Skeletal muscle satellite cell (primary cell): ENCODE results near the gene DLX3.

Source experiments
- H3K27me3 ChIP-seq: 2 replicates; pipeline ENCODE4 v1.7.0; 2013; ENCODE audit warnings: low read length; ENCODE audit not compliant: control insufficient read depth, insufficient read depth
- H3K36me3 ChIP-seq: 2 replicates; pipeline ENCODE4 v1.7.0; 2013; ENCODE audit warnings: mild to moderate bottlenecking, control low read depth, low read length; ENCODE audit not compliant: insufficient read depth
- H3K4me1 ChIP-seq: 2 replicates; pipeline ENCODE4 v1.7.0; 2013; ENCODE audit warnings: low read length; ENCODE audit not compliant: control insufficient read depth, insufficient read depth
- H3K4me2 ChIP-seq: 2 replicates; pipeline ENCODE4 v1.7.0; 2013; ENCODE audit warnings: mild to moderate bottlenecking, low read length
- H3K4me3 ChIP-seq: 2 replicates; pipeline ENCODE4 v1.7.0; 2013; ENCODE audit warnings: low read length
- H3K9ac ChIP-seq: 2 replicates; pipeline ENCODE4 v1.7.0; 2013; ENCODE audit warnings: mild to moderate bottlenecking, low read depth, low read length, moderate library complexity
- H3K9me3 ChIP-seq: replicated peaks from 2 replicates; pipeline ENCODE4 v1.7.0; 2013; ENCODE audit warnings: mild to moderate bottlenecking, control low read depth, low read length

DLX3 gene

DNA sequence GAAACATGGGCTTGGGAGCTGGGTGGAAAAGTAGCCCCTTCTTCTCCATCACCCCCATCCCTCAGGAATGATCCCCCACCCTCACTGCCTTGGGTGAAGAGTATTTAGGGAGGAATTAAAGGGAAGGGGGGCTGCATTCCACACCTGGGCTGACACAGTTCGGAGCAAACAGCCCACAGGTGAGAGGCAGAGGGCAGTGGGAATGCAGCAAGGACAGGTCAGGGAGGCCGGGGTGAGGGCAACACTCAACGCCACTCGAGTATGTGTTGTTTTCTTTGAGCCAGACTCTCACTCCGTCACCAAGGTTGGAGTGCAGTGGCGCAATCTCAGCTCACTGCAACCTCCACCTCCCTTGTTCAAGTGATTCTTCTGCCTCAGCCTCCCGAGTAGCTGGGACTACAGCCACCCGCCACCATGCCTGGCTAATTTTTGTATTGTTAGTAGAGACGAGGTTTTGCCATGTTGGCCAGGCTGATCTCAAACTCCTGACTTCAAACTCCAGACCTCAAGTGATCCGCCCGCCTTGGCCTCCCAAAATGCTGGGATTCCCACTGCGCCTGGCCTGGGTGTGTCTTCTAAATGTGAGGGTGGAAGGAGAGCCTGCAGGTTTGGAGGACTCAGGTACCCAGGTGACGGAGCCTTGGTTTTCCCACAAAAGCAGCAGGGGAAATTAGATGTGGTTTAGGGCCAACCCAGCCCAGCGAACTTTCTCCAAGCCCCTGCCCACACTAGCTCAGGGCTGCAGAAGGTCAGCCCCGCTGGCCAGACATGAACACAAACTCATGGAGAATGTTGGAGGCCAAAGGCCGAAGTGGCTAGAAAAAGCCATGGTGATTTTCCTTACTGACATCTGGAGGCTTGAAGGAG, 39.7 kb upstream of the DLX3 start:
- Histone ChIP-seq H3K36me3 (no peaks in the 10 kb centered on the region), H3K4me3 (no peak overlapping the region), H3K4me2 (no peak overlapping the region)

DNA sequence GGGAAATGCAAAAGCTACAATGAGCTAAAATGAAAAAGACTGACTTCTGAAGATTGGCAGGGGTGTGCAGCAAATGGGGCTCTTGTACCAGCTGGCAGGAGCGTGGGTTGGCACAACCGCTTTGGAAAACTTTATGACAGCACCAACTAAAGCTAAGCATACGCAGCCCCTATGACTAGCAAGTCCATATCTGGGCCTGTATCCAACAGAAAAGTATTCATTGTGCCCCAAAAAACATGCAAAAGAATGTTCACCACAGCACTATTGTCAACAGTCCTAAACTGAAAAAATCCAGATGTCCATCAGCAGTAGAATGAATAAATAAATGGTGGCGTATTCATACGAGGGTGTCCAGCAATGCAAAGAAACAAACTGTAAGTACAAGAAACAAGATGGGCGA, 38.3 kb upstream of the DLX3 start:
- H3K27me3 ChIP-seq, result no peaks in the 10 kb centered on the region
- no peak overlapping the region for H3K9ac ChIP-seq
- peaks cover 57% of the 10 kb centered on the region for H3K4me1 ChIP-seq
- H3K9me3 ChIP-seq, result no peaks in the 10 kb centered on the region
- peak overlapping the region; percentile 61 for H3K4me2 ChIP-seq
- no peaks in the 10 kb centered on the region for H3K36me3 ChIP-seq
- H3K4me3 ChIP-seq, result peak overlapping the region; percentile 21

More for the DNA sequence above, 39.7 kb upstream of the DLX3 start:
- Histone ChIP-seq H3K27me3 (no peaks in the 10 kb centered on the region), H3K9me3 (no peaks in the 10 kb centered on the region), H3K9ac (no peak overlapping the region), H3K4me1 (peaks cover 50% of the 10 kb centered on the region)

DNA sequence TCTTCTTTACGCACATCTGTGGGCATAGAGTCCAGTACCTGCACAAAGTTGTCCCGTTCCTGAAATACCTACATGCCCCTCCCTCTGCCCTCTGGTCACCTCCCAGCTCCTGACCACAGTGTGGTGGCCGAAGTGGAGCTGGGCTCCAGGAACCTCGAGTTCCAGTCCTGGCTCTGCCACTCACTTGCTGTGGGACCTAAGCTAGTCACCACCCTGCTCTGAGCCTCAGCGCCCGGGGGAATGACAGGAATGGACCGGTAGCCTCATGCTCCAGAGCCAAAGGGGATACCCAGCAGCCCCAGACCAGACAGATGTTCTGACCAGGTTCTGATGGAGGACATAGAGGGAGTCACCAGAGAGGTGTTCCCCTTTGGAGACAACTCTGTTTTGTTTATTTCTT, 34.2 kb upstream of the DLX3 start:
- H3K27me3 ChIP-seq, result no peaks in the 10 kb centered on the region
- peak overlapping the region; percentile 89 for H3K9ac ChIP-seq
- H3K4me2 ChIP-seq, result no peak overlapping the region
- no peaks in the 10 kb centered on the region for H3K9me3 ChIP-seq
- peaks cover 41% of the 10 kb centered on the region for H3K4me1 ChIP-seq
- no peaks in the 10 kb centered on the region for H3K36me3 ChIP-seq
- H3K4me3 ChIP-seq, result peak overlapping the region; percentile 41

DNA sequence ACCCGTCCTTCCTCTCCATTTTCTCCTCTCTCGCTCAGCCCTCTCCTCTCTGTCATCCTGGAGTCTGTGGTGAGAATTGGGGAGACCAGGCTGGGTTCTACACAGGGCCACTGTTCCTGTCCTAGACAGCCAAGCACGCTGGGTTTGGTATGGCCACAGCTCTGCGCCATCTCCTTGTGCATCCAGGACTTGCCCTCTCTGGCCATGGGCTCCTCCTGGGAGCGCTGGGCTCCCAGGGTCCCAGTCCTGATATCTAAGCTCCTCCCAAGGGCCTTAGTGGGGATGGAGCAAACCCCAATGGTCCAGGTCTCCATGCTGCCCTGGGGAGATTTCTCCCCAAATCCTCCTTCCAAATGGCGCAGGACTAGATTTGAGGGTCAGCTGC, 33.7 kb upstream of the DLX3 start:
- Histone ChIP-seq H3K9me3 (no peaks in the 10 kb centered on the region), H3K9ac (peak overlapping the region; percentile 89), H3K4me1 (peaks cover 37% of the 10 kb centered on the region), H3K27me3 (no peaks in the 10 kb centered on the region), H3K4me2 (peak overlapping the region; percentile 91), H3K4me3 (peak overlapping the region; percentile 41), H3K36me3 (no peaks in the 10 kb centered on the region)

DNA sequence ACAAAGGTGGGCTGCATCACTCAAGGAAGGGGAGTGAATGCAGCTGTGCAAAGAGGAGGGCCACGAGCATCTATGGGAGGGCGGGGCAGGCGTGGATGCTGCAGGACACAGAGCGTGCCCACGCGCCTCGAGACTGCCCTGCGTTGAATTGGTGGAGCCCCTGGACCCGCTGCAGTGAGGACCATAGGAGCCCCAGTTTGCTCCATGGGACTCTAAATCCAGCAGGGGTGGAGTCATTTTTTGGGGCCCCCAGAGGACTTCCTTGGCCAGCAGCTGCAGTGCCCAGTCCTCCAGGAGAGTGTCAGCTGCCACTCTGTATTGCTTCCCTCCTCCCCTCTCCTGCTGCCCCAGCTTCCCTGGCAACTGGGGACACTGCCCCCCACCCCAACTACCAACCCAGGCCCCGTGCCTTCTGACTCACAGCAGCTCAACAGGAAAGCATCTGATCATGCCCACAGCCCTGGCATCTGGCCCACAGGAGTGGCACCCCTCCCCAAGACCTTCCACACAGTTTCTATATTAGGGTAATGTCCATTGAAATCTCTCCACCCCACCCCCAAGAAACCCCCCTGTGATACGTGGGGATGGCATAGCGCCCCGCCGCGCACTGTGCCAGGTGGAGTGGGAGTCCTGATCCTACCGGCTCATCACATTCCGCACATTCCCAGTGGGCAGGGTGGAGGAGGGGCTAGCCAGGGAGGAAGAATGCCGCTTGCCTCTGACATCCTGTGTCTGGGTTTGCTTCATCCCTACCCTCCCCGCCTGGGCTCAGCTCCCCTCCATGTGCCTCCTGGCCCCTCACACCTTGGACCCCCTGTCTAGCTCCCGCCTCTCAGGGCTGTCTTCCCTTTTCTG, 33.1 kb upstream of the DLX3 start:
- H3K4me3 ChIP-seq, result peak overlapping the region; percentile 64
- no peaks in the 10 kb centered on the region for H3K36me3 ChIP-seq
- H3K9me3 ChIP-seq, result no peaks in the 10 kb centered on the region
- H3K4me1 ChIP-seq, result peaks cover 30% of the 10 kb centered on the region
- H3K27me3 ChIP-seq, result no peaks in the 10 kb centered on the region
- H3K9ac ChIP-seq, result peak overlapping the region; percentile 89
- peak overlapping the region; percentile 91 for H3K4me2 ChIP-seq

DNA sequence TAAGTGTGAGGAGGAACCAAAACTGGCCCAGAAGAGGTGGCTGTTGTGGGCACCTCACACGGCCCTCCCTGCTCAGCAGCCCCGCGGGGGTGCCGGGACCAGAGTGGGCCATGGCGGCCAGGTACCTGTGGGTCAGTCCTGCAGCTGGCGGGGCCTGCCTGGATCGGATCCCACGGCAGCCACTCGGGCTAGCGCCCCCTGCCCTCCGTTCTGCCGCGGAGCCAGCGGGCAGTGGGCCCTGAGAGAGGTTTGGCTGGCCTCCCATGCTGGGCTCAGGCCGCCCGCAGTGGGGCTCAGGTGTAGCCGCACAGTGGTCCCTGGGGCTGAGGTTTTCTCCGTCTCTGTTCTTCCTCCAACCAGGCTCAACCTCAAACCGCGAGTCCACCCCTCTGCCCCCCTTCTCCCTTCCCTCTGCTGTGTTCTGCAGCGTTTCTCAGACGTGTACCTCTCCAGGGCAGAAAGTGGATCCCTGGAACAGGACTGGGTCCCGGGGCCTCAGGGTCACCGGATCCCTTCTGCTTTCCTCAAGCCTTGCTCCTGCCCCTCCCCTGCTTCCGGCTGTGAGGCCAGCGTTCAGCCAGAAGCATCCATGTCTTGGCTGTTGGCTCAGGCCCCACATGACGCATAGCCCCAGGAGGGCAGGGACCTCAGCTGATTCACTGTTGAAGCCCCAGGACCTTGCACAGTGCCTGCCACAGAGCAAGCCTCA, 32.3 kb upstream of the DLX3 start:
- H3K4me2 ChIP-seq, result peak overlapping the region; percentile 91
- no peaks in the 10 kb centered on the region for H3K9me3 ChIP-seq
- H3K4me3 ChIP-seq, result peak overlapping the region; percentile 64
- H3K36me3 ChIP-seq, result no peaks in the 10 kb centered on the region
- H3K9ac ChIP-seq, result peak overlapping the region; percentile 89
- peaks cover 28% of the 10 kb centered on the region for H3K4me1 ChIP-seq
- H3K27me3 ChIP-seq, result no peaks in the 10 kb centered on the region

DNA sequence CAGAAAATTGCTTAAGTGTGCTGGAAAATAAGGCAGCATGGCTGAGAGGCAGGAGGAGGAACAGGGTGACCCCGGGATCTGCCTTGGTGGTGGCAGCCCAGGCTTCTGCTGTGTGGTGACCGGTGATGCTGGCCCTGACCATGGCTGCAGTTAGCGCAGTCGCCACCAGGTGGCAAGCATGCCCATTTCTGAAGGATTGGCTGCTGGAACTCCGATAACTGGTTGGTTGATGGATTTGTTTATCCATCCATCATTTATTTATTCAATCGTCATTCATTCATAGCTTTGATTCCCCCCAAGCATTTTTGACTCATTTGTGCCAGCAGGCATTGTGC, 31.8 kb upstream of the DLX3 start:
- Histone ChIP-seq H3K9ac (peak overlapping the region; percentile 89), H3K4me1 (peaks cover 28% of the 10 kb centered on the region), H3K4me2 (peak overlapping the region; percentile 91), H3K36me3 (no peaks in the 10 kb centered on the region), H3K9me3 (no peaks in the 10 kb centered on the region), H3K27me3 (no peaks in the 10 kb centered on the region), H3K4me3 (peak overlapping the region; percentile 64)

DNA sequence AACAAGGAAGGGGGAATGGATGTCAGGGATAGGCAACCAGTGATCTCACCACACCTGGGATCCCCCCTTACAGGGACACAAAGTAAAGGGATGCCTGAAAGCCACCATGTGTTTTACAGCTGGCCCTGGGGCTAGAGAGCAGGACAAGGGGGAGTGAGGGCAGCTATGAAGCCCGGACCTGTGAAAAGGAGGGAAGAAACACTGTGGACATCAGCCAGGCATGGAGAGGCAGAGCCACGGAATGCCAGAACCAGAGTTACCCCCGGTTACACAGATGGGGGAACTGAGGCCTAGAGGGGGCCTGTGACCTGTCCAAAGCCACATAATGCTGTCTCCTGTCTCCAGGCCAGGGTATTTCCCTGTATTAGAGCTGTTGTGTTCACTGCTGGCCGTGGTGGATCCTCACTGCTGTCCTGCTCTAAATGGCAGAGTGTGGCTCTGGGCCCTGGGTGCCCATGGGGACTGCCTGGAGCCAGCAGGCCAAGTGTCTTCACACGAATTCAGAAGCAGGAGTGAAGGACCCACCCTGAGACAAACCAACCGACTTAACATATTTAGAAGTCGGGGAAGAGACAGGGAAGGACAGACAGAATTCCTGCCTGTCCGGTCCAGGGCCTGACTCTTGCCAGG, 31.1 kb upstream of the DLX3 start:
- Histone ChIP-seq H3K9me3 (no peaks in the 10 kb centered on the region), H3K27me3 (no peaks in the 10 kb centered on the region), H3K4me2 (peak overlapping the region; percentile 59), H3K9ac (peak overlapping the region; percentile 36), H3K4me3 (no peak overlapping the region), H3K4me1 (peaks cover 28% of the 10 kb centered on the region), H3K36me3 (no peaks in the 10 kb centered on the region)

DNA sequence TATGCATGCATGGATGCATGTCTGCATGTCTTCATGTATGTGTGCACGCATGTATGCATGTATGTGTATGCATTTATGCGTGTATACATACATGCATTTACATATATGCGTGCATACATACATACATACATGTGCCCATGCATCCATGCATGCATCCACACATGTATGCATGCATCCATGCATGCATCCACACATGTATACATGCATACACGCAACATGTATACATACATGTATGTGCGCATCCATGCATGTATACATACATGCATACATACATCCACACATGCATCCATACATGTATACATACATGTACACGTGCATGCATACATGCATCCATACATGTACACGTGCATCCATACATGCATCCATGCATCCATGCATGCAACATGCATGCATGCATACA, 29.8 kb upstream of the DLX3 start:
- H3K4me3 ChIP-seq, result no peak overlapping the region
- peaks cover 28% of the 10 kb centered on the region for H3K4me1 ChIP-seq
- H3K27me3 ChIP-seq, result no peaks in the 10 kb centered on the region
- no peak overlapping the region for H3K4me2 ChIP-seq
- no peaks in the 10 kb centered on the region for H3K9me3 ChIP-seq
- H3K36me3 ChIP-seq, result no peaks in the 10 kb centered on the region
- no peak overlapping the region for H3K9ac ChIP-seq

DNA sequence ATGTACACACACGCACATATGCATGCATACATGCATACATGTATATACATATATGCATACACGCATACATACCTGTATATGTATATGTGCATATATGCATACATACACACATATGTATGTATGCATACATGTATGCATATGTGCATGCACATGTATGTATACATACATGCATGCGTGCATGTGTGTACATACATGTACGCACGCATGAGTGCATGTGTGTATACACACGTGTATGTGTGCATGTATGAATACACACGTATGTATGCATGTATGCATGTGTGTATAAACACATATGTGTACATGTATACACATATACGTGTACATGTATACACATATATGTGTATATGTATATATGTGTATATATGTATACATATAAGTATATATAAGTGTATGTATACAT, 28.5 kb upstream of the DLX3 start:
- Histone ChIP-seq H3K4me1 (peaks cover 26% of the 10 kb centered on the region), H3K36me3 (no peaks in the 10 kb centered on the region), H3K9me3 (no peaks in the 10 kb centered on the region), H3K27me3 (no peaks in the 10 kb centered on the region), H3K4me3 (no peak overlapping the region), H3K9ac (no peak overlapping the region), H3K4me2 (no peak overlapping the region)
